Mesendoderm (in vitro differentiated cells): ENCODE measurements around the gene C9orf50. TPM values are rescaled to one million over a fixed set of nuclear protein-coding genes. Genes with fewer than 3 reads are reported as not detected.

Source experiments
- DNase-seq: peaks from one replicate; pipeline ENCODE4 v3.0.0; 2013
- H2AK5ac ChIP-seq: 2 replicates; pipeline ENCODE4 v1.6.1; 2013; ENCODE audit warnings: low read length, inconsistent platforms
- H2BK120ac ChIP-seq: 2 replicates; pipeline ENCODE4 v1.6.1; 2013; ENCODE audit warnings: low read depth, mild to moderate bottlenecking, low read length, moderate library complexity, mixed read lengths
- H2BK15ac ChIP-seq: replicated peaks from 2 replicates; pipeline ENCODE4 v1.6.1; 2013; ENCODE audit warnings: low read depth, mild to moderate bottlenecking, moderate library complexity
- H2BK5ac ChIP-seq: 2 replicates; pipeline ENCODE4 v1.6.1; 2013; ENCODE audit warnings: low read length, inconsistent platforms
- H3K18ac ChIP-seq: 2 replicates; pipeline ENCODE4 v1.6.1; 2013; ENCODE audit warnings: mild to moderate bottlenecking, low read length, mixed read lengths
- H3K23ac ChIP-seq: one replicate; pipeline ENCODE4 v1.6.1; 2013; ENCODE audit warnings: low read length
- H3K27ac ChIP-seq: 2 replicates; pipeline ENCODE4 v1.5.1; 2013; ENCODE audit warnings: low read depth, mild to moderate bottlenecking, inconsistent platforms, low read length, moderate library complexity
- H3K27me3 ChIP-seq: 2 replicates; pipeline ENCODE4 v1.6.1; 2013; ENCODE audit warnings: low read length, control low read depth, mild to moderate bottlenecking, inconsistent platforms; ENCODE audit not compliant: insufficient read depth, poor library complexity
- H3K36me3 ChIP-seq: 2 replicates; pipeline ENCODE4 v1.6.1; 2013; ENCODE audit warnings: low read length, inconsistent platforms; ENCODE audit not compliant: control insufficient read depth, insufficient read depth
- H3K4ac ChIP-seq: one replicate; pipeline ENCODE4 v1.6.1; 2013; ENCODE audit warnings: low read depth, mild to moderate bottlenecking, low read length, moderate library complexity
- H3K4me1 ChIP-seq: 2 replicates; pipeline ENCODE4 v1.6.1; 2013; ENCODE audit warnings: low read depth, low read length, inconsistent platforms; ENCODE audit not compliant: control insufficient read depth
- H3K4me2 ChIP-seq: 2 replicates; pipeline ENCODE4 v1.6.1; 2013; ENCODE audit warnings: low read length
- H3K4me3 ChIP-seq: 2 replicates; pipeline ENCODE4 v1.5.1; 2013; ENCODE audit warnings: mild to moderate bottlenecking, low read length
- H3K56ac ChIP-seq: one replicate; pipeline ENCODE4 v1.6.1; 2013; ENCODE audit warnings: low read length
- H3K79me1 ChIP-seq: 2 replicates; pipeline ENCODE4 v1.6.1; 2013; ENCODE audit warnings: low read length, inconsistent platforms
- H3K79me2 ChIP-seq: 2 replicates; pipeline ENCODE4 v1.6.1; 2013; ENCODE audit warnings: mild to moderate bottlenecking, low read length; ENCODE audit not compliant: control insufficient read depth, insufficient read depth
- H3K9ac ChIP-seq: 2 replicates; pipeline ENCODE4 v1.6.1; 2013; ENCODE audit warnings: low read length, inconsistent platforms
- H4K5ac ChIP-seq: one replicate; pipeline ENCODE4 v1.6.1; 2013; ENCODE audit warnings: low read length
- H4K8ac ChIP-seq: one replicate; pipeline ENCODE4 v1.6.1; 2013; ENCODE audit warnings: low read depth, mild to moderate bottlenecking, control low read depth, low read length, moderate library complexity
- WGBS: extraction: QIAGEN DNeasy Blood & Tissue Kit; methylation state at CpG from one replicate; pipeline ENCODE4 v1.1.7; 2013; ENCODE audit warnings: low lambda C conversion rate, missing lambda C conversion rate; ENCODE audit not compliant: insufficient coverage; ENCODE audit errors: extremely low coverage; 5-methylcytosine and 5-hydroxymethylcytosine counted together
- polyA plus RNA-seq, 2 experiments: library from polyadenylated mRNA; stranded (reverse); fragments of 200-250 nt; gene quantifications; one replicate each; pipeline ENCODE4 v1.2.3, GENCODE V29; 2013

The C9orf50 gene
- polyA plus RNA-seq (2013, experiment 1 of 2): not detected
- not detected for polyA plus RNA-seq (2013, experiment 2 of 2)

- WGBS: no CpG with 5 or more reads among the region's 21 CpGs
- Histone ChIP-seq H3K18ac (peak within 1 kb of the TSS; percentile 69), H3K4ac (peak within 1 kb of the TSS; percentile 59), H3K4me3 (peak within 1 kb of the TSS; percentile 33), H3K23ac (peak within 1 kb of the TSS; percentile 57), H4K5ac (no peak within 1 kb of the TSS), H3K4me2 (peak within 1 kb of the TSS; percentile 86), H4K8ac (no peak within 1 kb of the TSS), H3K56ac (peak within 1 kb of the TSS; percentile 92), H3K27me3 (peaks cover 5% of the 10 kb centered on the region), H3K27ac (no peak within 1 kb of the TSS), H2AK5ac (no peak within 1 kb of the TSS), H2BK5ac (no peak within 1 kb of the TSS), H3K9ac (peak within 1 kb of the TSS; percentile 73), H3K4me1 (no peaks in the 10 kb centered on the region), H3K79me1 (no peaks in the 10 kb centered on the region), H3K36me3 (no peaks in the 10 kb centered on the region), H2BK15ac (no peak within 1 kb of the TSS), H3K79me2 (no peaks in the 10 kb centered on the region), H2BK120ac (no peak within 1 kb of the TSS)
- no peak for DNase-seq
These were observed at the start of gene C9orf50 for GRCh38 chr9:129620669-129621295. Gene C9orf50, minus strand, starts transcription at chr9:129621101. Its CDS starts 527 bp downstream, at chr9:129620574.

GRCh38 chr9:129669946-129670345 lies 49.0 kb upstream of the C9orf50 start:
- no peaks in the 10 kb centered on the region for H3K79me2 ChIP-seq
- no peak overlapping the region for H2AK5ac ChIP-seq
- no peak overlapping the region for H3K4me2 ChIP-seq
- H2BK5ac ChIP-seq: no peak overlapping the region
- no peak overlapping the region for H3K4ac ChIP-seq
- H4K5ac ChIP-seq: no peak overlapping the region
- peak overlapping the region; percentile 65 for H3K56ac ChIP-seq
- DNase-seq: no peak
- H2BK120ac ChIP-seq: no peak overlapping the region
- H3K27ac ChIP-seq: no peak overlapping the region
- H3K4me1 ChIP-seq: peaks cover 2% of the 10 kb centered on the region
- no peak overlapping the region for H3K4me3 ChIP-seq
- no peak overlapping the region for H3K23ac ChIP-seq
- no peak overlapping the region for H3K18ac ChIP-seq
- no CpG with 5 or more reads among the region's 13 CpGs for WGBS
- H2BK15ac ChIP-seq: no peak overlapping the region
- no peaks in the 10 kb centered on the region for H3K36me3 ChIP-seq
- H4K8ac ChIP-seq: no peak overlapping the region
- no peak overlapping the region for H3K9ac ChIP-seq
- H3K27me3 ChIP-seq: no peaks in the 10 kb centered on the region
- no peaks in the 10 kb centered on the region for H3K79me1 ChIP-seq

GRCh38 chr9:129669141-129669718 lies 48.3 kb upstream of the C9orf50 start:
- WGBS: no CpG with 5 or more reads among the region's 17 CpGs

GRCh38 chr9:129667850-129668249 lies 46.9 kb upstream of the C9orf50 start:
- Histone ChIP-seq H3K79me2 (no peaks in the 10 kb centered on the region), H2AK5ac (no peak overlapping the region), H3K27ac (no peak overlapping the region), H2BK15ac (no peak overlapping the region), H3K4me1 (peaks cover 2% of the 10 kb centered on the region), H3K23ac (no peak overlapping the region), H3K18ac (no peak overlapping the region), H3K27me3 (no peaks in the 10 kb centered on the region), H3K4ac (no peak overlapping the region), H3K9ac (no peak overlapping the region), H2BK5ac (no peak overlapping the region), H2BK120ac (no peak overlapping the region), H3K56ac (no peak overlapping the region), H3K4me3 (no peak overlapping the region), H4K8ac (no peak overlapping the region), H3K79me1 (no peaks in the 10 kb centered on the region), H4K5ac (no peak overlapping the region), H3K36me3 (no peaks in the 10 kb centered on the region), H3K4me2 (no peak overlapping the region)
- DNase-seq: no peak
- WGBS: no CpG with 5 or more reads among the region's 9 CpGs

More at GRCh38 chr9:129669141-129669718, 48.3 kb upstream of the C9orf50 start:
- Histone ChIP-seq H3K9ac (no peak overlapping the region), H3K79me1 (no peaks in the 10 kb centered on the region), H2AK5ac (no peak overlapping the region), H4K5ac (no peak overlapping the region), H3K4me3 (no peak overlapping the region), H3K4me2 (no peak overlapping the region), H3K27ac (no peak overlapping the region), H3K23ac (no peak overlapping the region), H3K36me3 (no peaks in the 10 kb centered on the region), H2BK5ac (no peak overlapping the region), H4K8ac (no peak overlapping the region), H3K4ac (no peak overlapping the region), H3K4me1 (peaks cover 2% of the 10 kb centered on the region), H3K27me3 (no peaks in the 10 kb centered on the region), H2BK15ac (no peak overlapping the region), H3K18ac (no peak overlapping the region), H3K79me2 (no peaks in the 10 kb centered on the region), H2BK120ac (no peak overlapping the region), H3K56ac (peak overlapping the region; percentile 10)
- DNase-seq: no peak

- no peak overlapping the region for H2BK5ac ChIP-seq
- H2BK120ac ChIP-seq: no peak overlapping the region
- no peak overlapping the region for H3K4me3 ChIP-seq
- no peak overlapping the region for H3K27ac ChIP-seq
- H3K9ac ChIP-seq: no peak overlapping the region
- H3K18ac ChIP-seq: no peak overlapping the region
- H3K56ac ChIP-seq: no peak overlapping the region
- no peak overlapping the region for H4K5ac ChIP-seq
- peaks cover 2% of the 10 kb centered on the region for H3K4me1 ChIP-seq
- H3K4me2 ChIP-seq: no peak overlapping the region
- WGBS: no CpG with 5 or more reads among the region's 11 CpGs
- H4K8ac ChIP-seq: no peak overlapping the region
- H3K4ac ChIP-seq: no peak overlapping the region
- no peak overlapping the region for H3K23ac ChIP-seq
- no peaks in the 10 kb centered on the region for H3K36me3 ChIP-seq
- H3K27me3 ChIP-seq: no peaks in the 10 kb centered on the region
- H3K79me2 ChIP-seq: no peaks in the 10 kb centered on the region
- no peak overlapping the region for H2AK5ac ChIP-seq
- no peaks in the 10 kb centered on the region for H3K79me1 ChIP-seq
- no peak for DNase-seq
- H2BK15ac ChIP-seq: no peak overlapping the region
These were observed 46.5 kb upstream of the C9orf50 start for GRCh38 chr9:129667378-129667777.
